Glutamatergic neuron (in vitro differentiated cells): ENCODE results near the gene MACROD2. TPM values are rescaled to one million over a fixed set of nuclear protein-coding genes. Genes with fewer than 3 reads are reported as not detected.

Source experiments
- DNase-seq: peaks from one replicate; pipeline ENCODE4 v3.0.0; 2022
- H3K27ac Mint-ChIP-seq: one replicate; pipeline ENCODE4 v1.8.0; 2020; ENCODE audit warnings: mild to moderate bottlenecking, mixed read lengths, inconsistent platforms; ENCODE audit not compliant: unreplicated experiment
- H3K27me3 Mint-ChIP-seq: one replicate; pipeline ENCODE4 v1.8.0; 2020; ENCODE audit warnings: mild to moderate bottlenecking, moderate library complexity, mixed read lengths, inconsistent platforms; ENCODE audit not compliant: unreplicated experiment
- H3K36me3 Mint-ChIP-seq: one replicate; pipeline ENCODE4 v1.8.0; 2020; ENCODE audit warnings: mild to moderate bottlenecking, mixed read lengths, inconsistent platforms; ENCODE audit not compliant: unreplicated experiment
- H3K4me1 Mint-ChIP-seq: one replicate; pipeline ENCODE4 v1.8.0; 2020; ENCODE audit warnings: mild to moderate bottlenecking, low read depth, mixed read lengths, inconsistent platforms; ENCODE audit not compliant: unreplicated experiment
- H3K4me3 Mint-ChIP-seq: one replicate; pipeline ENCODE4 v1.8.0; 2020; ENCODE audit warnings: mild to moderate bottlenecking, mixed read lengths, inconsistent platforms; ENCODE audit not compliant: unreplicated experiment
- H3K9me3 Mint-ChIP-seq: one replicate; pipeline ENCODE4 v1.8.0; 2020; ENCODE audit warnings: mild to moderate bottlenecking, moderate library complexity, mixed read lengths, inconsistent platforms; ENCODE audit not compliant: unreplicated experiment
- CTCF ChIP-seq: fragments of 200-600 bp; sonication (generic); IDR thresholded peaks from one replicate; pipeline ENCODE4 v1.5.0; 2021; ENCODE audit not compliant: partially characterized antibody, unreplicated experiment
- total RNA-seq: library from RNA; stranded (reverse); fragmentation: NEBNext Ultra II Directional; extraction: Animal tissue kit (Norgen Biotek cat#: 25700); gene quantifications from one replicate; pipeline ENCODE4 v1.2.1, GENCODE V29; 2021; ENCODE audit not compliant: unreplicated experiment

The MACROD2 gene
- total RNA-seq, 1 donor from 2014 or later, result 8.7 TPM

- H3K9me3 Mint-ChIP-seq, result peaks cover 4% of the 10 kb centered on the region
- H3K36me3 Mint-ChIP-seq, result no peaks in the 10 kb centered on the region
- no peak overlapping the region for H3K4me3 Mint-ChIP-seq
- H3K27me3 Mint-ChIP-seq, result no peaks in the 10 kb centered on the region
- DNase-seq, result no peak
- peaks cover 16% of the 10 kb centered on the region for H3K4me1 Mint-ChIP-seq
- TF ChIP-seq CTCF, result no peak
- no peak overlapping the region for H3K27ac Mint-ChIP-seq
Measured at GRCh38 chr20:14711652-14712051, 716.3 kb downstream of the MACROD2 start.

- DNase-seq, result no peak
- H3K27me3 Mint-ChIP-seq, result no peaks in the 10 kb centered on the region
- no peak overlapping the region for H3K4me3 Mint-ChIP-seq
Measured at GRCh38 chr20:14712302-14712739, 717.0 kb downstream of the MACROD2 start.

GRCh38 chr20:14715400-14715799 lies 720.1 kb downstream of the MACROD2 start:
- H3K27me3 Mint-ChIP-seq, result no peaks in the 10 kb centered on the region
- no peak for DNase-seq
- H3K9me3 Mint-ChIP-seq, result peaks cover 4% of the 10 kb centered on the region
- H3K36me3 Mint-ChIP-seq, result no peaks in the 10 kb centered on the region
- H3K4me1 Mint-ChIP-seq, result peaks cover 16% of the 10 kb centered on the region
- peak overlapping the region; percentile 65 for H3K27ac Mint-ChIP-seq
- TF ChIP-seq CTCF, result no peak
- H3K4me3 Mint-ChIP-seq, result no peak overlapping the region

More at GRCh38 chr20:14712302-14712739, 717.0 kb downstream of the MACROD2 start:
- Mint-ChIP-seq H3K27ac (no peak overlapping the region), H3K9me3 (peaks cover 4% of the 10 kb centered on the region), H3K36me3 (no peaks in the 10 kb centered on the region), H3K4me1 (peaks cover 16% of the 10 kb centered on the region)
- no peak for TF ChIP-seq CTCF

GRCh38 chr20:14716351-14716801 lies 721.1 kb downstream of the MACROD2 start:
- no peak for TF ChIP-seq CTCF
- no peak for DNase-seq
- H3K4me3 Mint-ChIP-seq, result no peak overlapping the region
- H3K36me3 Mint-ChIP-seq, result no peaks in the 10 kb centered on the region
- H3K9me3 Mint-ChIP-seq, result peaks cover 4% of the 10 kb centered on the region
- H3K27ac Mint-ChIP-seq, result peak overlapping the region; percentile 65
- H3K4me1 Mint-ChIP-seq, result peaks cover 13% of the 10 kb centered on the region
- H3K27me3 Mint-ChIP-seq, result no peaks in the 10 kb centered on the region

GRCh38 chr20:14717134-14717999 lies 722.1 kb downstream of the MACROD2 start:
- peaks cover 4% of the 10 kb centered on the region for H3K9me3 Mint-ChIP-seq
- H3K27me3 Mint-ChIP-seq, result no peaks in the 10 kb centered on the region
- no peak overlapping the region for H3K4me3 Mint-ChIP-seq
- peaks cover 13% of the 10 kb centered on the region for H3K4me1 Mint-ChIP-seq
- no peaks in the 10 kb centered on the region for H3K36me3 Mint-ChIP-seq
- no peak for DNase-seq
- no peak for TF ChIP-seq CTCF
- H3K27ac Mint-ChIP-seq, result no peak overlapping the region
